Nephron (organoid): Measurements from ENCODE around the gene ZSCAN1.

Experiments
- H3K27ac Mint-ChIP-seq, 3 experiments: 2 replicates each; pipeline ENCODE4 v1.8.0; 2020; ENCODE audit warnings: mixed read lengths in 3 of 3, mild to moderate bottlenecking in 2 of 3, moderate library complexity in 1 of 3
- H3K27me3 Mint-ChIP-seq: 2 replicates; pipeline ENCODE4 v1.8.0; 2021; ENCODE audit warnings: low read depth, mild to moderate bottlenecking, moderate library complexity, mixed read lengths
- H3K36me3 Mint-ChIP-seq: 2 replicates; pipeline ENCODE4 v1.8.0; 2020; ENCODE audit warnings: low read depth, mixed read lengths
- H3K4me1 Mint-ChIP-seq: 2 replicates; pipeline ENCODE4 v1.8.0; 2020; ENCODE audit warnings: mixed read lengths
- H3K4me3 Mint-ChIP-seq, 3 experiments: 2 replicates each; pipeline ENCODE4 v1.8.0; 2020; ENCODE audit warnings: mild to moderate bottlenecking in 3 of 3, mixed read lengths in 3 of 3, moderate library complexity in 2 of 3
- H3K9me3 Mint-ChIP-seq: 2 replicates; pipeline ENCODE4 v1.8.0; 2020; ENCODE audit warnings: mixed read lengths
- CTCF ChIP-seq, 3 experiments: fragments of 200-600 bp; sonication (generic); IDR thresholded peaks; one replicate each; pipeline ENCODE4 v1.5.0; 2021; ENCODE audit warnings: antibody characterized with exemption in 3 of 3; ENCODE audit not compliant: unreplicated experiment in 3 of 3

The ZSCAN1 gene

GRCh38 chr19:58044391-58044790 lies 10.6 kb downstream of the ZSCAN1 start:
- Mint-ChIP-seq H3K4me1 (no peaks in the 10 kb centered on the region), H3K4me3 (no peak overlapping the region), H3K27ac (no peak overlapping the region), H3K9me3 (peaks cover 50% of the 10 kb centered on the region), H3K36me3 (peaks cover 11% of the 10 kb centered on the region), H3K27me3 (no peaks in the 10 kb centered on the region)
- no peak for TF ChIP-seq CTCF (IDR thresholded peaks at IDR 0.05; ENCODE audit: unreplicated experiment in 3 of 3)

GRCh38 chr19:58044886-58045285 lies 11.1 kb downstream of the ZSCAN1 start:
- H3K27ac Mint-ChIP-seq: no peak overlapping the region
- H3K27me3 Mint-ChIP-seq: no peaks in the 10 kb centered on the region
- H3K4me3 Mint-ChIP-seq: no peak overlapping the region

GRCh38 chr19:58045411-58046050 lies 11.7 kb downstream of the ZSCAN1 start:
- no peak for TF ChIP-seq CTCF (IDR thresholded peaks at IDR 0.05; ENCODE audit: unreplicated experiment in 3 of 3)
- peaks cover 11% of the 10 kb centered on the region for H3K36me3 Mint-ChIP-seq
- H3K27ac Mint-ChIP-seq: no peak overlapping the region
- H3K4me1 Mint-ChIP-seq: no peaks in the 10 kb centered on the region
- H3K9me3 Mint-ChIP-seq: peaks cover 54% of the 10 kb centered on the region
- H3K27me3 Mint-ChIP-seq: no peaks in the 10 kb centered on the region
- no peak overlapping the region for H3K4me3 Mint-ChIP-seq

More at GRCh38 chr19:58044886-58045285, 11.1 kb downstream of the ZSCAN1 start:
- H3K9me3 Mint-ChIP-seq: peaks cover 53% of the 10 kb centered on the region
- TF ChIP-seq CTCF (IDR thresholded peaks at IDR 0.05; ENCODE audit: unreplicated experiment in 3 of 3): no peak
- no peaks in the 10 kb centered on the region for H3K4me1 Mint-ChIP-seq
- peaks cover 11% of the 10 kb centered on the region for H3K36me3 Mint-ChIP-seq

GRCh38 chr19:58046856-58047255 lies 13.0 kb downstream of the ZSCAN1 start:
- TF ChIP-seq CTCF (IDR thresholded peaks at IDR 0.05; ENCODE audit: unreplicated experiment in 3 of 3): no peak
- Mint-ChIP-seq H3K4me3 (no peak overlapping the region), H3K27ac (no peak overlapping the region), H3K36me3 (peaks cover 11% of the 10 kb centered on the region), H3K27me3 (no peaks in the 10 kb centered on the region), H3K4me1 (no peaks in the 10 kb centered on the region), H3K9me3 (peaks cover 54% of the 10 kb centered on the region)

- no peak overlapping the region for H3K4me3 Mint-ChIP-seq
- peaks cover 10% of the 10 kb centered on the region for H3K36me3 Mint-ChIP-seq
- TF ChIP-seq CTCF (IDR thresholded peaks at IDR 0.05; ENCODE audit: unreplicated experiment in 3 of 3): no peak
- no peak overlapping the region for H3K27ac Mint-ChIP-seq
- no peaks in the 10 kb centered on the region for H3K27me3 Mint-ChIP-seq
- peaks cover 55% of the 10 kb centered on the region for H3K9me3 Mint-ChIP-seq
- H3K4me1 Mint-ChIP-seq: no peaks in the 10 kb centered on the region
Observed at GRCh38 chr19:58047672-58048071, 13.8 kb downstream of the ZSCAN1 start.

GRCh38 chr19:58052256-58052655 lies 18.4 kb downstream of the ZSCAN1 start:
- Mint-ChIP-seq H3K27me3 (no peaks in the 10 kb centered on the region), H3K27ac (no peak overlapping the region), H3K36me3 (peaks cover 10% of the 10 kb centered on the region), H3K4me3 (no peak overlapping the region), H3K9me3 (peaks cover 51% of the 10 kb centered on the region), H3K4me1 (no peaks in the 10 kb centered on the region)
- TF ChIP-seq CTCF (IDR thresholded peaks at IDR 0.05; ENCODE audit: unreplicated experiment in 3 of 3): no peak
